GM21447 (cell line): ENCODE results near the gene GPRC5A.
"Not testable (repeated sequence)": the region's sequence is repeated elsewhere in the genome, so short reads cannot be mapped to it uniquely, and the experiment has no call there.

Experiments used
- ATAC-seq: cut with Tn5 transposase; IDR thresholded peaks from one replicate; pipeline ENCODE4 v1.9.1; 2021; ENCODE audit not compliant: unreplicated experiment

Gene GPRC5A

DNA sequence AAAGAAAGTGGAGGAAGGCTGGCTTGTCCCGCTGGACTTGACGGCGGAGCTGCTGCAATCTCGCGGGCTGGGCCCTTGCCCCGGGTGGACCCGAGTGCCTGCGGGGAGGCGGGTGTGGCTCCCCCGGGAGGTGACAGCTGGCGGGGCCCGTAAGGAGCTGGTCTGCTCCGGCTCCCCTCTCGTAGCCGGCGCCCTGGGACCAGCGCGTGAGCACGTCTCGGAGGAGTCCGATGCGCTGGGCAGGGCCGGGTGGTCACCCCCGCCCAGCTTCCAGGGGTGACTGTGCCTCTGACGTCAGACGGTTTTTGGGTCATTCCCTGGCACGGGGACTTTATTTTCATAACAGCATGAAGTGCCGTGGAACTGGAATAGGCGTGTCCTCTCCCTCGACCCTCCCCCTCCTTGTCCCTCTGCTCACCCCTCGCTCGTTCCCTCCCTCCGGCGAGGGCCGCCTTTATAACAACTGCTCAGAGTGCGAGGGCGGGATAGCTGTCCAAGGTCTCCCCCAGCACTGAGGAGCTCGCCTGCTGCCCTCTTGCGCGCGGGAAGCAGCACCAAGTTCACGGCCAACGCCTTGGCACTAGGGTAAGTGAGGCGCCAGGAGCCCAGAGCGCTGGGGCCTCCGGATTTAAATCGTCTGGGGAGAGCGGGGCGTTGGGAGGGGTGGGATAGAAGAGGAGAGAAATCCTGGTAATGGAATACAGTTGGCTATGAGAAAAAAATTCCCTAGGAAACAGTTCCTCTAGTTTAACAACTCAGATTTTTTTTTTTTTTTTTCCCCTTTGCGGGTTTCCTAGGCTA lies at the start of gene GPRC5A:
GPRC5A (plus strand) TSS at position 483 of the 801 bp plus-strand sequence. CDS start 16,688 bp downstream, outside the sequence.
- ATAC-seq = no peak

GRCh38 chr12:12845794-12846243 lies 45.5 kb upstream of the GPRC5A start:
- no peak for ATAC-seq

DNA sequence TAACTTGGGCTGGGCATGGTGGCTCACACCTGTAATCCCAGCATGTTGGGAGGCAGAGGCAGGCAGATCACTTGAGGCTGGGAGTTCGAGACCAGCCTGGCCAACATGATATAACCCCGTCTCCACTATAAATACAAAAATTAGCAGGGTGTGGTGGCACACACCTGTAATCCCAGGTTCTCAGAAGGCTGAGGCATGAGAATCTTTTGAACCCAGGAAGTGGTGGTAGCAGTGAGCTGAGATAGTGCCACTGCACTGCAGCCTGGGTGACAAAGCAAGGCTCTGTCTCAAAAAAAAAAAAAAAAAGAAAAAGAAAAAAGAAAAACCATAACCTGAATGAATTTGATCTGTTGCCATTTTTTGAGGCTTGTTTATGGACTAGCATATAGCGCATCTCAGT lies 44.6 kb upstream of the GPRC5A start:
- ATAC-seq = not testable (repeated sequence)

GRCh38 chr12:12853435-12853834 lies 37.9 kb upstream of the GPRC5A start:
- no peak for ATAC-seq

- ATAC-seq = no peak
Measured at GRCh38 chr12:12859690-12860089, 31.7 kb upstream of the GPRC5A start.

DNA sequence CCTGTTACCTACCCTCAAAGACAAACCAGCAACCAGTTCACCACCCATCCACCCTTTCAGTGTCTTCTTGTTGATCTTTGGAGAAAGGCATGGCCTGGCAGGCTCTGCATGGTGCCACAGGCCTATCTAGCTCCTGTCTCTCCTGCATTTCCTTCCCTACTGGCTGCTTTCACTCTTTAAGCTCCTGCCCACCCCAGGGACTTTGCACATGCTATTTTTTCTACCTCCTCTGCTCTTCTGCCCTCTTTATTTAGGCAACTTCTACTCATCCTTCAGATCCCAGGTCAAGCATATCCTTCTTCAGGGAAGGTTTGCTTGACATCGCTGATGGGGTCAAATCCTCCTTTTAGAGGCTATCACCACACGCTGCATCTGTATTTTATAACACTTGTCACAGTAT lies 27.1 kb upstream of the GPRC5A start:
- ATAC-seq = no peak

- no peak for ATAC-seq
Measured at GRCh38 chr12:12868477-12869235, 22.7 kb upstream of the GPRC5A start.

GRCh38 chr12:12870465-12870864 lies 20.9 kb upstream of the GPRC5A start:
- no peak for ATAC-seq

DNA sequence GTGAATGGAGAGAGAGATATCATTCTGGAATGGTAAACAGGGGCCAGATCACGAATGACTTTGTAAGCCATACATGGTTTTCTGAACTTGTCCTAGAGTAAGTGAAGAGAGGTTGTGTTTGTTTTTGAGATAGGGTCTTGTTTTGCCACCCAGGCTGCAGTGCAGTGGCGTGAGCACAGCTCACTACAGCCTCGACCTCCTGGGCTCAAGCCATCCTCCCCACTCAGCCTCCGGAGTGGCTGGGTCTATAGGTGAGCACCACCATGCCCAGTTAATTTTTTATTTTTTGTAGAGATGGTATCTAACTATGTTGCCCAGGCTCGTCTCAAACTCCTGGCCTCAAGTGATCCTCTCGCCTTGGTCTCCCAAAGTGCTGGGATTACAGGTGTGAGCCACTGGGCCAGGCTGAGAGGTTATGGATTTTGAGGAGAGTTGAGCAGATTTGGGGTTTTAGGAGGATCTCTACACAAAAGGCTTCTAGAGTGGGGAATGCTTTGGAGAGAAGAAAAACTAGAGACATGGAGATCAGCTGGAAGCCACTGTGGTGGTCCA lies 19.7 kb upstream of the GPRC5A start:
- ATAC-seq = no peak

- ATAC-seq = no peak
Measured at GRCh38 chr12:12872139-12872933, 19.0 kb upstream of the GPRC5A start.

DNA sequence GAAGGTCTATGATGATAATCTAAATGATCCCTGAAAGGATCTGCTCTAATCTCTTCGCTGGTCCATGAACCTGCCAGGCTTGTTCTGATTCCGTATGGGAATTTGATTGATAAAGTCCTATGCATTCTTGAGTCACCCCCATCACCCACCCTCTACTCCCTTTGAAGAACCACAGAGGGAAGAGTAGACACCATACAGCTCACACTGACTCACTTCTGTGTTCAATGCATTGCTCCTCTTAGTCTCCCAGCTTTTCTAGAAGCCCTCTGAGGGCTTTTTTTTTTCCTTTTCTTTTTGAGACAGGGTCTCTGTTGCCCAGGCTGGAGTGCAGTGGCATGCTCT lies 18.5 kb upstream of the GPRC5A start:
- no peak for ATAC-seq

DNA sequence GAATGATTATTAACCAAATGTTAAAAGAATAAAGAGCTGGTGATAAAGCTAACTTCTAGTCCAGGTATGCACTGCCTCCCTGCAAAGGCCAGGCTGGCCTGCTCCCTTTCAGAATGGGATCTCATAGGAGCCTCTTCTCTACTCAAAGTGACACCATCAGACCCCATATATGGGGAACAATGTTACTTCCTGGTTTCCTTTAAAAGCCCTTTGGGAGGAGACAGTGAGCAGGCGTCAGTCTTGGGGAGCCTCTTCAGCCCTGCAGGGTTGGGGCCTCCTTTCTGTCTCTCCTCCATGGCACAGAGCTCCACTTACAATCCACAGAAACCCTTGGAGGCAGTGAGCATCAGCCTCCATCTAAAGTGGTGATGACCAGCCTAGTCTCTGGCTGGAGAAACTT lies 17.3 kb upstream of the GPRC5A start:
- ATAC-seq = no peak

GRCh38 chr12:12875301-12875700 lies 16.1 kb upstream of the GPRC5A start:
- ATAC-seq = not testable (repeated sequence)

DNA sequence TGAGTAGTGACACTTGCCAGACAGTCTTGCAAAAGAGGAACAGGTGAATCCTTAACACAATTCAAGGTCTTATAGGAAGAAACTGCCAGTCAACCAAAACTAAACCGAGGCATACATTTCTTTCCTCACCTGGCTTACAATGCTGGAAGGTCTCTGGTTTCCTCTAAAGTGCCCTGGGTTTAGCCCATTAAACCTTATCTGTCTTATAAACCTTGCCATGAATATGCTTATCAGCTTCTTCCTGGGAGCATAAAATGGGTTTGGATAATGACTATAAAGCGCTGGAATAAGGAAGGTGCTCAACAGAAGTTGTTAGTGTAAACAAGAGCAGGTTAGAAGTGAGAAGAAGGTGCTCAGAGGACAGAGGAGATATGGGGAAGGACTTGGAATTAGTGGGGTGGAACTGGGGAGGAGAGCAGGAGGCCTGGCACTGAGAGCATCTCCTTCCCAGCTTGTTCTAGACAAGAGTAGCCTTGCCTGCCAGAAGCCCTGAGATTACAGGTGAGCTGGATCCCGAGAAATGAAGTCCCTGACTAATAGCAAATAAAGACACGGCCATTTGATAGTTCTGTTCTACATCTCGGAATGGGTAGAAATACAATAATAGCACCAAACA lies 14.1 kb upstream of the GPRC5A start:
- ATAC-seq = no peak

- no peak for ATAC-seq
Measured at GRCh38 chr12:12877781-12878455, 13.4 kb upstream of the GPRC5A start.

DNA sequence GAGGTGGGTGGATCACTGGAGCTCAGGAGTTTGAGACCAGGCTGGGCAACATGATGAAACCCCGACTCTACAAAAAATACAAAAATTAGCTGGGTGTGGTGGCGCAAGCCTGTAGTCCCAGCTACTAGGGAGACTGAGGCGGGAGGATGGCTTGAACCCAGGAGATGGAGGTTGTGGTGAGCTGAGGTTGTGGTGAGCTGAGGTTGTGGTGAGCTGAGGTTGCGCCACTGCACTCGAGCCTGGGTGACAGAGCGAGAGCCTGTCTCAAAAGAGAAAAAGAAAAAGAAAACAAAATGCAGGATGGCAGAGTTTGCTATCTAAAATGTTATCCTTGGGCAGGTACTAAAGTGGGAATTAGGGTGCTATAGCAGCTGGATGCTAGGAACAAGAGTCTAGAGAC lies 10.8 kb upstream of the GPRC5A start:
- no peak for ATAC-seq

DNA sequence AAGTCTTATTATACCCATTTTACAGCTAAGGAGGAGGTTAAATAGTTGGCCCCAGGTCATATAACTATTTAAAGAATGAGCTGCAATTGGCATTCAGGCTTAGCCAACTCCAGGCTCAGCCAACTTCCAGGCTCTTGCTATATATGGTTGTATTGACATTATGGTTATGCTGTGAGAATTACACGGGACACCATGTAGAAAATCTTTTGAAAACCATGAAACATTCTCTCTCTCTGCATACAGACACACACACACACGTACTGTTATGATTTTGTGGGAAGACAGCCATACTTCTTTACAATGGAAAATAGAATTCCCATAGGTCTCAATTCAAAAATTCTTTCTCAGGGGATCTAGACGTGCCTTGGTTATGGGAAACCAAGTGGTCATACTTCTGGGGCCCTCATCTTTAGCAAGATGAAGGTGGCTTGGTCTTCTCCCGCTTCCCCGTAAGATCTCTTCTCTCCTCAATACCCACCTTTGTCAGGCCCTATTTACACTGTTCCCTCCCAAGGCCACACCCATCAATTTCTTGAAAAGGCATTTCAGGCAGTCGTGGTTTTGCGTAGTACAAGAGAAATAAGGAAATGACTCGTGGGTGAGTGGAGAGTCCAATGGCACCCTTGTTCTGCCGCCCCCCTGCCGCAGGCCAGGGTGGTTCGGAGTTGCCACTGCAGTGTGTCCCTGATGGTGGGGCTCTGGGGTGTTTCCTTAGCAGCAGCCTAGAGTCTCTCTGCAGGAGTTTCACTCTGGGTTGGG lies 10.0 kb upstream of the GPRC5A start:
- no peak for ATAC-seq

GRCh38 chr12:12882288-12882687 lies 9.1 kb upstream of the GPRC5A start:
- ATAC-seq = no peak

- no peak for ATAC-seq
Measured at GRCh38 chr12:12883369-12884001, 7.9 kb upstream of the GPRC5A start.
